ENCODE measurements around the gene STOM. TPM values are rescaled to one million over a fixed set of nuclear protein-coding genes. Genes with fewer than 3 reads are reported as not detected.
A peak's percentile ranks its signal among the peaks of the same experiment; 100 is the strongest.

Gene STOM
- total RNA-seq, 2 donors from 2014 or later: 59.9 to 70.5 TPM

- ATAC-seq: no peak
Measured at GRCh38 chr9:121364077-121364476, 6.0 kb downstream of the STOM start.

GRCh38 chr9:121363622-121363961 is 6.5 kb downstream of the STOM start:
- intact Hi-C loops (cut with DNase I): no loop called here
- DNase-seq (no peak), ATAC-seq (no peak)
- Histone ChIP-seq H3K27me3 (no peaks in the 10 kb centered on the region), H3K36me3 (replicated peaks in 1 of 2; ENCODE audit: insufficient read depth in 1 of 2, low read depth in 2 of 2) (no peaks in the 10 kb centered on the region), H3K4me3 (no peak overlapping the region), H3K27ac (peak overlapping the region in 2 of 4 donors; percentile 4 to 53), H3K4me1 (peaks cover 25% of the 10 kb centered on the region), H3K9me3 (no peaks in the 10 kb centered on the region)
- no peak for TF ChIP-seq POLR2A (IDR thresholded peaks at IDR 0.05)
- no peak for TF ChIP-seq CTCF (IDR thresholded peaks at IDR 0.05)
- WGBS, 2 donors: 62 to 71% methylated on average over 1 of the region's 1 CpG

More at GRCh38 chr9:121364077-121364476, 6.0 kb downstream of the STOM start:
- 78 to 81% methylated on average over 5 of the region's 5 CpGs for WGBS, 2 donors
- no peaks in the 10 kb centered on the region for H3K27me3 ChIP-seq
- intact Hi-C loops (cut with DNase I): no loop called here
- peak overlapping the region in 1 of 4 donors; percentile 53 for H3K27ac ChIP-seq
- no peak for TF ChIP-seq CTCF (IDR thresholded peaks at IDR 0.05)
- TF ChIP-seq POLR2A (IDR thresholded peaks at IDR 0.05): no peak
- no peaks in the 10 kb centered on the region for H3K36me3 ChIP-seq (replicated peaks in 1 of 2; ENCODE audit: insufficient read depth in 1 of 2, low read depth in 2 of 2)
- H3K4me3 ChIP-seq: no peak overlapping the region
- H3K4me1 ChIP-seq: peaks cover 25% of the 10 kb centered on the region
- no peaks in the 10 kb centered on the region for H3K9me3 ChIP-seq
- no peak for DNase-seq

GRCh38 chr9:121362813-121363621 is 7.0 kb downstream of the STOM start:
- Histone ChIP-seq H3K9me3 (no peaks in the 10 kb centered on the region), H3K27me3 (no peaks in the 10 kb centered on the region), H3K4me1 (peaks cover 26% of the 10 kb centered on the region), H3K4me3 (no peak overlapping the region), H3K36me3 (replicated peaks in 1 of 2; ENCODE audit: insufficient read depth in 1 of 2, low read depth in 2 of 2) (no peaks in the 10 kb centered on the region), H3K27ac (peak overlapping the region in 3 of 4 donors; percentile 4 to 53 (median 38))
- ATAC-seq (peak; percentile 38), DNase-seq (no peak)
- no peak for TF ChIP-seq POLR2A (IDR thresholded peaks at IDR 0.05)
- TF ChIP-seq CTCF (IDR thresholded peaks at IDR 0.05): no peak
- intact Hi-C loops (cut with DNase I): no loop called here
- whole genome bisulfite sequencing, 2 donors: 31 to 35% methylated on average over 2 of the region's 2 CpGs

- TF ChIP-seq POLR2A (IDR thresholded peaks at IDR 0.05) (no peak), CTCF (IDR thresholded peaks at IDR 0.05) (no peak)
- DNase-seq (no peak), ATAC-seq (no peak)
- Histone ChIP-seq H3K27ac (no peak overlapping the region), H3K4me3 (no peak overlapping the region), H3K36me3 (replicated peaks in 1 of 2; ENCODE audit: insufficient read depth in 1 of 2, low read depth in 2 of 2) (no peaks in the 10 kb centered on the region), H3K27me3 (no peaks in the 10 kb centered on the region), H3K4me1 (peaks cover 30% of the 10 kb centered on the region), H3K9me3 (no peaks in the 10 kb centered on the region)
- intact Hi-C loops (cut with DNase I): no loop called here
Measured at GRCh38 chr9:121360601-121361374, 9.3 kb downstream of the STOM start.

Measured in body of pancreas (tissue), 4 donors.